ENCODE data around the gene PET117.
"Not testable (repeated sequence)": the region's sequence is repeated elsewhere in the genome, so short reads cannot be mapped to it uniquely, and the experiment has no call there.

PET117 gene

GRCh38 chr20:18137412-18138265 is at the start of gene PET117, which contains the start of gene KAT14:
TSS of gene PET117 (plus strand) at chr20:18137863. CDS start at chr20:18137956, 93 bp downstream.
TSS of gene KAT14 (plus strand) at chr20:18137863. CDS start at chr20:18142661, 4,798 bp downstream.
- peak in 55 of 56 donors; percentile 47 to 93 (median 85) for DNase-seq

GRCh38 chr20:18088298-18088697 is 49.4 kb upstream of the PET117 start:
- not testable (repeated sequence) for DNase-seq

- DNase-seq = not testable (repeated sequence)
Observed at GRCh38 chr20:18088841-18089240, 48.8 kb upstream of the PET117 start.

- no peak for DNase-seq
Observed at GRCh38 chr20:18090044-18090443, 47.6 kb upstream of the PET117 start.

- DNase-seq = no peak
Observed at GRCh38 chr20:18090477-18090876, 47.2 kb upstream of the PET117 start.

- DNase-seq = no peak
Observed at GRCh38 chr20:18091623-18092022, 46.0 kb upstream of the PET117 start.

GRCh38 chr20:18092890-18093289 is 44.8 kb upstream of the PET117 start:
- no peak for DNase-seq

- no peak for DNase-seq
Observed at GRCh38 chr20:18093388-18093787, 44.3 kb upstream of the PET117 start.

GRCh38 chr20:18094191-18094590 is 43.5 kb upstream of the PET117 start:
- no peak for DNase-seq

GRCh38 chr20:18100569-18100968 is 37.1 kb upstream of the PET117 start:
- DNase-seq = not testable (repeated sequence)

GRCh38 chr20:18101125-18101810 is 36.4 kb upstream of the PET117 start:
- DNase-seq = peak in 1 of 56 donors; percentile 4

- DNase-seq = no peak
Observed at GRCh38 chr20:18103497-18103896, 34.2 kb upstream of the PET117 start.

GRCh38 chr20:18108326-18108725 is 29.3 kb upstream of the PET117 start:
- no peak for DNase-seq

- DNase-seq = not testable (repeated sequence)
Observed at GRCh38 chr20:18128574-18128973, 9.1 kb upstream of the PET117 start.

- no peak for DNase-seq
Observed at GRCh38 chr20:18132663-18133062, 5.0 kb upstream of the PET117 start.

GRCh38 chr20:18133962-18134361 is 3.7 kb upstream of the PET117 start:
- DNase-seq = no peak

- peak in 1 of 56 donors; percentile 30 for DNase-seq
Observed at GRCh38 chr20:18138266-18138582, 561 bp downstream of the PET117 start.

GRCh38 chr20:18138639-18139583 is 1.2 kb downstream of the PET117 start:
- no peak for DNase-seq

GRCh38 chr20:18139832-18140231 is 2.2 kb downstream of the PET117 start:
- no peak for DNase-seq

- DNase-seq = no peak
Observed at GRCh38 chr20:18144541-18145099, 7.0 kb downstream of the PET117 start.

- DNase-seq = no peak
Observed at GRCh38 chr20:18154342-18154741, 16.7 kb downstream of the PET117 start.
